GM12878 (cell line): ENCODE results near the gene AHCYL2.

Source experiments
- CTCF ChIP-seq, 3 experiments: IDR thresholded peaks in 2 of 3; conservative IDR thresholded peaks in 1 of 3; 2 replicates each; pipeline ENCODE4 v1.5.1; 2011; ENCODE audit warnings: low read depth in 3 of 3, low read length in 3 of 3, mild to moderate bottlenecking in 3 of 3, control low read depth in 2 of 3, moderate library complexity in 2 of 3, inconsistent platforms in 1 of 3, mixed read lengths in 1 of 3; ENCODE audit not compliant: control insufficient read depth in 2 of 3, insufficient read depth in 1 of 3; ENCODE audit errors: extremely low read depth in 1 of 3
- HDAC2 ChIP-seq: fragments of 200-600 bp; sonication (generic); IDR thresholded peaks from 2 replicates; pipeline ENCODE4 v1.6.1; 2017
- POLR2AphosphoS5 ChIP-seq: IDR thresholded peaks from 2 replicates; pipeline ENCODE4 v1.6.1; 2011; ENCODE audit warnings: mild to moderate bottlenecking, low read length, inconsistent platforms
- SMC3 ChIP-seq: IDR thresholded peaks from 2 replicates; pipeline ENCODE4 v1.6.1; 2011; ENCODE audit warnings: low read length, improper control_type of control experiment, borderline replicate concordance
- USF2 ChIP-seq: IDR thresholded peaks from 2 replicates; pipeline ENCODE4 v1.6.1; 2011; ENCODE audit warnings: low read depth, low read length, improper control_type of control experiment, borderline replicate concordance
- ZNF384 ChIP-seq: IDR thresholded peaks from 2 replicates; pipeline ENCODE4 v1.6.1; 2012; ENCODE audit warnings: low read depth, mild to moderate bottlenecking, low read length, improper control_type of control experiment, borderline replicate concordance

- TF ChIP-seq USF2 (no peak), CTCF (IDR thresholded peaks at IDR 0.05 in 2 of 3, conservative IDR thresholded peaks at IDR 0.05 in 1 of 3; ENCODE audit: control insufficient read depth in 2 of 3, extremely low read depth in 1 of 3, insufficient read depth in 1 of 3, low read depth in 3 of 3, low read length in 3 of 3) (peak; percentile 73 to 83 (median 74)), SMC3 (peak; percentile 74), POLR2AphosphoS5 (no peak), HDAC2 (no peak), ZNF384 (no peak)
Observed at GRCh38 chr7:129271500-129272355, 46.9 kb downstream of the AHCYL2 start.
